GM04503 (cell line): ENCODE data around the gene DRG1.
"Not testable (repeated sequence)": the region's sequence is repeated elsewhere in the genome, so short reads cannot be mapped to it uniquely, and the experiment has no call there.

Experiments used
- DNase-seq: peaks from one replicate; pipeline ENCODE4 v3.0.0-alpha.2; 2012; ENCODE audit warnings: low read depth

DRG1 gene

GRCh38 chr22:31399211-31400022, at the start of gene DRG1:
DRG1 (plus strand) TSS chr22:31399604; CDS start chr22:31399684, 80 bp downstream.
- peak; percentile 67 for DNase-seq

- no peak for DNase-seq
These were observed 49.4 kb upstream of the DRG1 start for GRCh38 chr22:31349960-31350359.

GRCh38 chr22:31350410-31350863, 49.0 kb upstream of the DRG1 start:
- DNase-seq = no peak

GRCh38 chr22:31354515-31354914, 44.9 kb upstream of the DRG1 start:
- no peak for DNase-seq

GRCh38 chr22:31360029-31360428, 39.4 kb upstream of the DRG1 start:
- DNase-seq = no peak

GRCh38 chr22:31361743-31362142, 37.7 kb upstream of the DRG1 start:
- no peak for DNase-seq

GRCh38 chr22:31363885-31364465, 35.4 kb upstream of the DRG1 start:
- DNase-seq = no peak

GRCh38 chr22:31367426-31367825, 32.0 kb upstream of the DRG1 start:
- DNase-seq = no peak

GRCh38 chr22:31377612-31378011, 21.8 kb upstream of the DRG1 start:
- DNase-seq = no peak

- no peak for DNase-seq
These were observed 21.3 kb upstream of the DRG1 start for GRCh38 chr22:31378123-31378522.

- DNase-seq = not testable (repeated sequence)
These were observed 20.8 kb upstream of the DRG1 start for GRCh38 chr22:31378651-31379050.

- DNase-seq = no peak
These were observed 5.5 kb upstream of the DRG1 start for GRCh38 chr22:31393893-31394292.

GRCh38 chr22:31394326-31394725, 5.1 kb upstream of the DRG1 start:
- DNase-seq = no peak

GRCh38 chr22:31398231-31398630, 1.2 kb upstream of the DRG1 start:
- DNase-seq = no peak

GRCh38 chr22:31400023-31400397, 606 bp downstream of the DRG1 start:
- DNase-seq = no peak

GRCh38 chr22:31402350-31402749, 2.9 kb downstream of the DRG1 start:
- not testable (repeated sequence) for DNase-seq

GRCh38 chr22:31425331-31426050, 26.1 kb downstream of the DRG1 start:
- DNase-seq = no peak

- DNase-seq = no peak
These were observed 32.5 kb downstream of the DRG1 start for GRCh38 chr22:31431950-31432349.

GRCh38 chr22:31436132-31436531, 36.7 kb downstream of the DRG1 start:
- DNase-seq = no peak

- no peak for DNase-seq
These were observed 40.4 kb downstream of the DRG1 start for GRCh38 chr22:31439808-31440207.

GRCh38 chr22:31440681-31441080, 41.3 kb downstream of the DRG1 start:
- DNase-seq = no peak

GRCh38 chr22:31441652-31442051, 42.2 kb downstream of the DRG1 start:
- DNase-seq = no peak
